ENCODE results near the gene ZNF562. TPM values are rescaled to one million over a fixed set of nuclear protein-coding genes. Genes with fewer than 3 reads are reported as not detected.

Gene ZNF562
- total RNA-seq, result 10 to 100 TPM in 4 of 5 experiments, 1 to 10 TPM in 1; 8.9 to 18.6 (median 16.5) TPM
- 1 to 10 TPM; 1.3 to 4.5 TPM for polyA plus RNA-seq
- 28.0 reads per million, percentile 58 among the genes with 10 or more reads in this experiment for total RNA-seq

- intact Hi-C loops (cut with micrococcal nuclease), result loop anchor here (1.0 to 2.0 kb wide), 8 partner anchors 54 to 535 kb away; partner anchors contain the start of genes FBXL12 (in 1 of the 2), ZNF121 (in 1 of the 2), ZNF317 (in 1 of the 2) and ZNF559 (in 1 of the 2)
- Histone ChIP-seq H3K9me3 (ENCODE audit: control insufficient read depth in 2 of 3, low read length in 3 of 3) (peaks cover 0 to 38% (median 10%) of the 10 kb centered on the region in 3 experiments), H3K27ac (ENCODE audit: low read depth, low read length) (peak within 1 kb of the TSS; percentile 91), H3K4me3 (ENCODE audit: low read length) (peak within 1 kb of the TSS; percentile 99), H3K27me3 (ENCODE audit: control insufficient read depth in 2 of 2, insufficient read depth in 2 of 2, low read length in 2 of 2) (no peaks in the 10 kb centered on the region), H3K4me1 (ENCODE audit: control insufficient read depth in 2 of 2, insufficient read depth in 2 of 2, low read length in 2 of 2) (peaks cover 0 to 4% of the 10 kb centered on the region in 2 donors), H3K36me3 (ENCODE audit: control insufficient read depth in 2 of 3, insufficient read depth in 3 of 3, low read length in 3 of 3) (peaks cover 4 to 23% (median 4%) of the 10 kb centered on the region in 3 experiments)
- Mint-ChIP-seq H3K27ac (peak within 1 kb of the TSS; percentile 87 to 99 (median 96)), H3K4me3 (peak within 1 kb of the TSS; percentile 86 to 99 (median 96)), H3K4me1 (peaks cover 11 to 33% (median 29%) of the 10 kb centered on the region in 7 donors), H3K27me3 (no peaks in the 10 kb centered on the region), H3K9me3 (peaks cover 12 to 52% (median 38%) of the 10 kb centered on the region in 11 donors), H3K36me3 (peaks cover 26 to 45% (median 36%) of the 10 kb centered on the region in 5 donors)
- ChIA-PET CTCF (no interaction called here), POLR2A (interaction anchor here (0.7 to 1.9 kb wide), 3 partner anchors 49 to 124 kb away, joined by 3 to 7 read pairs (median 3); no protein-coding TSS in a partner anchor)
- peak; percentile 66 to 82 (median 76) for DNase-seq
- peak; percentile 92 for ATAC-seq
These were observed at the start of gene ZNF562 for GRCh38 chr19:9674663-9675357. TSS of gene ZNF562 (minus strand) at chr19:9675100. CDS start at chr19:9660744, 14,356 bp downstream.

DNA sequence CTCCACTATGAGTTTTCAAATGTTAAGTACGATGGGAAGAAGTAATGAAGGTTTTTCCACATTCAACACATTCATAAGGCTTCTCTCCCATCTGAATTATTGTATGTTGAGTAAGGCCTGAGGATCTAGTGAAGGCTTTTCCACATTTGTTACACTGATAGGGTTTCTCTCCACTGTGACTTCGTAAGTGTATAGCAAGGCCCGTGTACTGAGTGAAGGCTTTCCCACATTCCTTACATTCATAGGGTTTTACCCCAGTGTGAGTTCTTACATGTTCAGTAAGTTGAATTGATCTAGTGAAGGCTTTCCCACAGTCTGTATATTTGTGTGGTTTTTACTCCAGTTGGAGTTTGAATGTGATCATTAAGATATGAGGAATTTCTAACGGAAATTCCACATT is 49.3 kb upstream of the ZNF562 start:
- Histone ChIP-seq H3K4me3 (ENCODE audit: low read length) (no peak overlapping the region), H3K36me3 (ENCODE audit: control insufficient read depth in 2 of 3, insufficient read depth in 3 of 3, low read length in 3 of 3) (no peaks in the 10 kb centered on the region), H3K9me3 (ENCODE audit: control insufficient read depth in 2 of 3, low read length in 3 of 3) (peaks cover 0 to 17% (median 0%) of the 10 kb centered on the region in 3 experiments), H3K4me1 (ENCODE audit: control insufficient read depth in 2 of 2, insufficient read depth in 2 of 2, low read length in 2 of 2) (no peaks in the 10 kb centered on the region), H3K27ac (ENCODE audit: low read depth, low read length) (no peak overlapping the region), H3K27me3 (ENCODE audit: control insufficient read depth in 2 of 2, insufficient read depth in 2 of 2, low read length in 2 of 2) (no peaks in the 10 kb centered on the region)
- POLR2A ChIA-PET, result no interaction called here
- Mint-ChIP-seq H3K27me3 (peaks cover 0 to 6% (median 4%) of the 10 kb centered on the region in 5 donors), H3K27ac (no peak overlapping the region), H3K4me1 (peaks cover 4 to 14% (median 7%) of the 10 kb centered on the region in 7 donors), H3K4me3 (no peak overlapping the region), H3K36me3 (peaks cover 0 to 13% (median 5%) of the 10 kb centered on the region in 5 donors), H3K9me3 (peaks cover 0 to 54% (median 31%) of the 10 kb centered on the region in 11 donors)
- intact Hi-C loops (cut with micrococcal nuclease), result no loop called here
- no peak for DNase-seq
- no peak for ATAC-seq
- CTCF ChIA-PET, result no interaction called here

- H3K27ac Mint-ChIP-seq, result peak overlapping the region in 3 of 9 donors; percentile 11 to 76 (median 19)
- ChIA-PET POLR2A (no interaction called here), CTCF (interaction anchor here (0.9 kb wide), 1 partner anchor 96 kb away, joined by 3 read pairs; no protein-coding TSS in a partner anchor)
- H3K4me3 Mint-ChIP-seq, result peak overlapping the region in 5 of 10 donors; percentile 18 to 58 (median 34)
- peaks cover 0 to 50% (median 25%) of the 10 kb centered on the region in 11 donors for H3K9me3 Mint-ChIP-seq
- H3K4me1 ChIP-seq (ENCODE audit: control insufficient read depth in 2 of 2, insufficient read depth in 2 of 2, low read length in 2 of 2), result no peaks in the 10 kb centered on the region
- H3K36me3 ChIP-seq (ENCODE audit: control insufficient read depth in 2 of 3, insufficient read depth in 3 of 3, low read length in 3 of 3), result no peaks in the 10 kb centered on the region
- H3K27me3 ChIP-seq (ENCODE audit: control insufficient read depth in 2 of 2, insufficient read depth in 2 of 2, low read length in 2 of 2), result no peaks in the 10 kb centered on the region
- H3K4me3 ChIP-seq (ENCODE audit: low read length), result no peak overlapping the region
- no peak overlapping the region for H3K27ac ChIP-seq (ENCODE audit: low read depth, low read length)
- intact Hi-C loops (cut with micrococcal nuclease), result no loop called here
- peaks cover 0 to 11% (median 9%) of the 10 kb centered on the region in 5 donors for H3K27me3 Mint-ChIP-seq
- peaks cover 2 to 15% (median 5%) of the 10 kb centered on the region in 5 donors for H3K36me3 Mint-ChIP-seq
- H3K4me1 Mint-ChIP-seq, result peaks cover 4 to 14% (median 7%) of the 10 kb centered on the region in 7 donors
- peaks cover 0 to 17% (median 0%) of the 10 kb centered on the region in 3 experiments for H3K9me3 ChIP-seq (ENCODE audit: control insufficient read depth in 2 of 3, low read length in 3 of 3)
- DNase-seq (no peak), ATAC-seq (peak; percentile 34)
These were observed 47.0 kb upstream of the ZNF562 start for GRCh38 chr19:9721861-9722260.

DNA sequence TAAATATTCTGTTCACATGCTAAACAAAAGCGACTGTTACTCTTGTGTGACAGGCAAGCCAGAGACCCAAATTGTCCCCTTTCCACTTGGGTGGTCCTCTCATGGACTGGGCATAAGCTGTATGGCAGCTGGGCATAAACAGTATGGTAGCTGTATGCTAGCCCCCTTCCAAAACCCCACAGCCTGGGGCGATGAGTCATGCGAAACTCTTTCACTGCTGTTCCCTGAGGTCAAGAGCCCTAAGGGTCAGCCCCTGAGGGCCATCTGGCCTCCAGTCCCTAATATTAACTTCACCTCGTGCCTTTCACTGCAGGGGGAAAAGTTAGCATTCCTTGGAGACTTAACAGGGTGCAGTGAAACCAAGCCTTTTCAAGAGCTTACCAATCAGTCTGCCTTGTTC is 45.6 kb upstream of the ZNF562 start:
- H3K9me3 ChIP-seq (ENCODE audit: control insufficient read depth in 2 of 3, low read length in 3 of 3), result peaks cover 0 to 17% (median 0%) of the 10 kb centered on the region in 3 experiments
- no peak overlapping the region for H3K27ac ChIP-seq (ENCODE audit: low read depth, low read length)
- POLR2A ChIA-PET, result no interaction called here
- H3K27ac Mint-ChIP-seq, result no peak overlapping the region
- H3K36me3 ChIP-seq (ENCODE audit: control insufficient read depth in 2 of 3, insufficient read depth in 3 of 3, low read length in 3 of 3), result no peaks in the 10 kb centered on the region
- DNase-seq (no peak), ATAC-seq (no peak)
- intact Hi-C loops (cut with micrococcal nuclease), result no loop called here
- H3K27me3 Mint-ChIP-seq, result peaks cover 0 to 11% (median 9%) of the 10 kb centered on the region in 5 donors
- peaks cover 2 to 15% (median 5%) of the 10 kb centered on the region in 5 donors for H3K36me3 Mint-ChIP-seq
- CTCF ChIA-PET, result no interaction called here
- H3K9me3 Mint-ChIP-seq, result peaks cover 0 to 40% (median 27%) of the 10 kb centered on the region in 11 donors
- peaks cover 4 to 14% (median 7%) of the 10 kb centered on the region in 7 donors for H3K4me1 Mint-ChIP-seq
- H3K4me3 Mint-ChIP-seq, result no peak overlapping the region
- no peak overlapping the region for H3K4me3 ChIP-seq (ENCODE audit: low read length)
- H3K4me1 ChIP-seq (ENCODE audit: control insufficient read depth in 2 of 2, insufficient read depth in 2 of 2, low read length in 2 of 2), result no peaks in the 10 kb centered on the region
- no peaks in the 10 kb centered on the region for H3K27me3 ChIP-seq (ENCODE audit: control insufficient read depth in 2 of 2, insufficient read depth in 2 of 2, low read length in 2 of 2)

- ChIA-PET POLR2A (no interaction called here), CTCF (no interaction called here)
- H3K4me3 ChIP-seq (ENCODE audit: low read length), result no peak overlapping the region
- no peaks in the 10 kb centered on the region for H3K4me1 ChIP-seq (ENCODE audit: control insufficient read depth in 2 of 2, insufficient read depth in 2 of 2, low read length in 2 of 2)
- Mint-ChIP-seq H3K4me3 (no peak overlapping the region), H3K27ac (no peak overlapping the region), H3K27me3 (peaks cover 0 to 25% (median 7%) of the 10 kb centered on the region in 5 donors), H3K4me1 (peaks cover 0 to 3% (median 0%) of the 10 kb centered on the region in 7 donors), H3K9me3 (peaks cover 7 to 58% (median 36%) of the 10 kb centered on the region in 11 donors), H3K36me3 (peaks cover 0 to 21% (median 5%) of the 10 kb centered on the region in 5 donors)
- no peaks in the 10 kb centered on the region for H3K36me3 ChIP-seq (ENCODE audit: control insufficient read depth in 2 of 3, insufficient read depth in 3 of 3, low read length in 3 of 3)
- no peak for ATAC-seq
- H3K27ac ChIP-seq (ENCODE audit: low read depth, low read length), result no peak overlapping the region
- no peak for DNase-seq
- peaks cover 0 to 26% (median 0%) of the 10 kb centered on the region in 3 experiments for H3K9me3 ChIP-seq (ENCODE audit: control insufficient read depth in 2 of 3, low read length in 3 of 3)
- intact Hi-C loops (cut with micrococcal nuclease), result no loop called here
- H3K27me3 ChIP-seq (ENCODE audit: control insufficient read depth in 2 of 2, insufficient read depth in 2 of 2, low read length in 2 of 2), result no peaks in the 10 kb centered on the region
These were observed 36.9 kb upstream of the ZNF562 start for GRCh38 chr19:9711815-9712214.

GRCh38 chr19:9709305-9709704 is 34.4 kb upstream of the ZNF562 start:
- ChIA-PET CTCF (no interaction called here), POLR2A (no interaction called here)
- Mint-ChIP-seq H3K4me1 (peaks cover 0 to 3% (median 0%) of the 10 kb centered on the region in 7 donors), H3K27ac (peak overlapping the region in 1 of 9 donors; percentile 41), H3K9me3 (peaks cover 7 to 55% (median 33%) of the 10 kb centered on the region in 11 donors), H3K27me3 (peaks cover 0 to 19% (median 7%) of the 10 kb centered on the region in 5 donors), H3K4me3 (no peak overlapping the region), H3K36me3 (peaks cover 0 to 21% (median 5%) of the 10 kb centered on the region in 5 donors)
- ATAC-seq (no peak), DNase-seq (no peak)
- Histone ChIP-seq H3K27ac (ENCODE audit: low read depth, low read length) (no peak overlapping the region), H3K9me3 (ENCODE audit: control insufficient read depth in 2 of 3, low read length in 3 of 3) (peaks cover 0 to 26% (median 0%) of the 10 kb centered on the region in 3 experiments), H3K36me3 (ENCODE audit: control insufficient read depth in 2 of 3, insufficient read depth in 3 of 3, low read length in 3 of 3) (no peaks in the 10 kb centered on the region), H3K27me3 (ENCODE audit: control insufficient read depth in 2 of 2, insufficient read depth in 2 of 2, low read length in 2 of 2) (no peaks in the 10 kb centered on the region), H3K4me3 (ENCODE audit: low read length) (no peak overlapping the region), H3K4me1 (ENCODE audit: control insufficient read depth in 2 of 2, insufficient read depth in 2 of 2, low read length in 2 of 2) (no peaks in the 10 kb centered on the region)
- intact Hi-C loops (cut with micrococcal nuclease), result no loop called here

All from naive thymus-derived CD4-positive, alpha-beta T cell (primary cell).